Measurements from ENCODE around the gene OPN5.

The OPN5 gene

DNA sequence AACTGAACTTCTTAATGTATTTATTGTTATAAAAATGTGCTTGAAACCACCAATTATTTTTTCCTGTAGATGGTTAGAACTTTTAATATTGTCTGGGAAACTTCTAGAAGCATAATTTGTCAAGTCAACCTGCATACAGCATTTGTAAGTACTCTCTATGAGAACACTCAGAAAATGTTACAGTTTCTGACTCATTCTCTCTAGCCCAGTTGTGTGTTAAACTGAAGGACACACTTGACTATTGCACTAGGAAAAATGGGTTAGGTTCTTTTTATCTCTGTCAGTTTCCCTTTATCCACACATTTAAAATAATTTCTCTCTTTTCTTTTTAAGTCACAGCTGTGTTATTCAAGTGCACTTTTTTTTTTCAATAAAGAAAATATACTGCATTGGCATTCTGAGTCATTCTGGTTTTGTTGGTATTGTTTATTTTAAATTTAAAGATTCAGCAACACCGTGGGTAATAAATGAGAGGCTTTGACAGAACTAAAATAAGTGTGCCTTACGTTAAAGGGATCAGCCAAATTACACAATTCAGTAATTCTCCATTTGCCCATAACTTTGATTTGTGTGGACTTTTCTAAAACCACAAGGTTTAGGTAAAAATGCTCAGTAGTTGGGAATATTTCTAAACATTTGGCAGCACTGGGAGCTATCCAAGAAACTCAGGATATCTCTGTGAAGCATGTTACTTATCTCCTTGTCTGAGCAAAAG, 50.7 kb downstream of the OPN5 start:
- no peak overlapping the region for H3K4me3 Mint-ChIP-seq
- H3K4me1 Mint-ChIP-seq, result no peaks in the 10 kb centered on the region
- H3K27me3 Mint-ChIP-seq (ENCODE audit: low read depth), result no peaks in the 10 kb centered on the region
- H3K9me3 Mint-ChIP-seq, result no peaks in the 10 kb centered on the region
- H3K36me3 Mint-ChIP-seq (ENCODE audit: low read depth), result no peaks in the 10 kb centered on the region
- TF ChIP-seq, protein P1, sequence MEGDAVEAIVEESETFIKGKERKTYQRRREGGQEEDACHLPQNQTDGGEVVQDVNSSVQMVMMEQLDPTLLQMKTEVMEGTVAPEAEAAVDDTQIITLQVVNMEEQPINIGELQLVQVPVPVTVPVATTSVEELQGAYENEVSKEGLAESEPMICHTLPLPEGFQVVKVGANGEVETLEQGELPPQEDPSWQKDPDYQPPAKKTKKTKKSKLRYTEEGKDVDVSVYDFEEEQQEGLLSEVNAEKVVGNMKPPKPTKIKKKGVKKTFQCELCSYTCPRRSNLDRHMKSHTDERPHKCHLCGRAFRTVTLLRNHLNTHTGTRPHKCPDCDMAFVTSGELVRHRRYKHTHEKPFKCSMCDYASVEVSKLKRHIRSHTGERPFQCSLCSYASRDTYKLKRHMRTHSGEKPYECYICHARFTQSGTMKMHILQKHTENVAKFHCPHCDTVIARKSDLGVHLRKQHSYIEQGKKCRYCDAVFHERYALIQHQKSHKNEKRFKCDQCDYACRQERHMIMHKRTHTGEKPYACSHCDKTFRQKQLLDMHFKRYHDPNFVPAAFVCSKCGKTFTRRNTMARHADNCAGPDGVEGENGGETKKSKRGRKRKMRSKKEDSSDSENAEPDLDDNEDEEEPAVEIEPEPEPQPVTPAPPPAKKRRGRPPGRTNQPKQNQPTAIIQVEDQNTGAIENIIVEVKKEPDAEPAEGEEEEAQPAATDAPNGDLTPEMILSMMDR (IDR thresholded peaks at IDR 0.05; ENCODE audit: unreplicated experiment in 3 of 3), result no peak
- H3K27ac Mint-ChIP-seq, result no peak overlapping the region

DNA sequence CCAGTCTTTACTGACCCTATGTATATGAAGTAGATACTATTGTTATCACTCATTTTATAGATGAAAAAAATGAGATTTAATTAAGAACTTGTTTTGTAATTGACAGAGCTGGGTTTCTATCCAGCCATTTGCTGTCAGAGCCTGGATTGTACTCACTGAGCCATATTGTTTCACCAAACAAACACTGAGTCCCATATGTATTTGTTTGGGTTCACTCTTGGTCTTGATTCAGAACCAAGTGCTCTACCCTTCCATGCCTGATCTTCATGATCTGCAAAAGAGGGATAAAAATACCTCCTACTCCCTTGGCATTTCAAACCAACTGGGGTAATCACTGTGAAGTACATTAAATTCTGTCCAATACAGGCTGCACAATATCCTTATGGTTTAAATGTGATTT, 52.4 kb downstream of the OPN5 start:
- no peaks in the 10 kb centered on the region for H3K27me3 Mint-ChIP-seq (ENCODE audit: low read depth)
- H3K36me3 Mint-ChIP-seq (ENCODE audit: low read depth), result no peaks in the 10 kb centered on the region
- no peak overlapping the region for H3K4me3 Mint-ChIP-seq
- H3K9me3 Mint-ChIP-seq, result no peaks in the 10 kb centered on the region
- H3K4me1 Mint-ChIP-seq, result no peaks in the 10 kb centered on the region
- TF ChIP-seq, protein P1 (IDR thresholded peaks at IDR 0.05; ENCODE audit: unreplicated experiment in 3 of 3), result no peak
- no peak overlapping the region for H3K27ac Mint-ChIP-seq

DNA sequence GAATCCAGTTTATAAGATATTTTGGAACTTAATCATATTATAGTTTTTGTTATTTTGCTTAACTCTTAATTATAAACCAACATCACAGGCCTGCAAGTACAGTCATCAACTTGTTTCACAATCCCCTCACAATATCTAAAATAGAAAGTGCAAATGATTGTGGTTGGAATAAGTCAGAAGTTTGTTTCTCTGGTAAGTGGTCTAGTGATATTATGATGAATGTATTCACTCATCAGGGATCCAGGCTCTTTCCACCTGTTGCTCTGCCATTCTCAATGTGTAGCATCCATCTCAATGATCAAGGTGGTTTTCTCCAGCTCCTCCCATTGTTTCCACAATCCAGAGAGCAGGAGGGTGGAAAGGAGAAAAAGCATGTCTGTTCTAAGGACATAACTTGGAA, 54.2 kb downstream of the OPN5 start:
- H3K9me3 Mint-ChIP-seq, result no peaks in the 10 kb centered on the region
- H3K4me3 Mint-ChIP-seq, result no peak overlapping the region
- H3K4me1 Mint-ChIP-seq, result no peaks in the 10 kb centered on the region
- TF ChIP-seq, protein P1 (IDR thresholded peaks at IDR 0.05; ENCODE audit: unreplicated experiment in 3 of 3), result no peak
- H3K27me3 Mint-ChIP-seq (ENCODE audit: low read depth), result peaks cover 4% of the 10 kb centered on the region
- H3K36me3 Mint-ChIP-seq (ENCODE audit: low read depth), result no peaks in the 10 kb centered on the region
- H3K27ac Mint-ChIP-seq, result no peak overlapping the region

DNA sequence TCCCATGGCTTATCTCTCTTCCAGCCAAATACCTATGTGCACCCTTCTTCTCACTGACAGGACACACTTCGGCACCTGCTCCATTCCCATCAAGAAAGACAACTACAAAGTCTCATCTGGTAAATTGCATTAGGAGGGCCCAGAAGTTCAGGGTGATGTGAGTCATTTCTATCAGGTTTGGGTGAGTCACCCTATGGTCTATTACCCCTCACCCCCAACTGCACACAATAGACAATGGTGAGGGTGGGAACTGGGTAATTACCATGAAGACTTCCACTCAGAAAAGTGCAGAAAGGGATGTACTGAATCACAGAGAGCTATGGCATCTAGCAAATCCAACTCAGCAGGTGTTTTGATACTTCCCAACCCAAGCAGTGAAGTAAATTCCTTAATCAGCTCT, 54.8 kb downstream of the OPN5 start:
- TF ChIP-seq, protein P1 (IDR thresholded peaks at IDR 0.05; ENCODE audit: unreplicated experiment in 3 of 3), result no peak
- Mint-ChIP-seq H3K36me3 (ENCODE audit: low read depth) (no peaks in the 10 kb centered on the region), H3K27ac (no peak overlapping the region), H3K9me3 (no peaks in the 10 kb centered on the region), H3K27me3 (ENCODE audit: low read depth) (peaks cover 4% of the 10 kb centered on the region), H3K4me1 (no peaks in the 10 kb centered on the region), H3K4me3 (no peak overlapping the region)

DNA sequence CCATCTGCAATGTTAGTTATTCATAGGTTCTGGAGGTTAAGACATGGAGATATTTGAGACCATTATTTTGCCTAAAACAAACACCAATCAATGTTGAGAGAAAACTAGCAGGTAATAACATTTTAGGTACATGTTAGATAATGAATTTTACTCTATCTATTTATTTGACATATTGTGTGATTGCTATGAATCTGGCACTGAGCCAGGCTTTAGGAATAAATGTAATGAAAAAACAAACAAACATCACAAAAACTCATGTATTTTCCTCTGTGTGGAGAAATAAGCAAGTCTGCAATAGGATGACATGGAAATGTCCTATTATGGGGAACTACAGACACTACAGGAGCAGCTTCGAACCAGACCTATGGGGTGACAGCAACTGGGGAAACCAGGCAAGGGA, 57.8 kb downstream of the OPN5 start:
- H3K36me3 Mint-ChIP-seq (ENCODE audit: low read depth), result no peaks in the 10 kb centered on the region
- no peaks in the 10 kb centered on the region for H3K9me3 Mint-ChIP-seq
- TF ChIP-seq, protein P1 (IDR thresholded peaks at IDR 0.05; ENCODE audit: unreplicated experiment in 3 of 3), result no peak
- no peak overlapping the region for H3K27ac Mint-ChIP-seq
- no peaks in the 10 kb centered on the region for H3K4me1 Mint-ChIP-seq
- no peak overlapping the region for H3K4me3 Mint-ChIP-seq
- peaks cover 4% of the 10 kb centered on the region for H3K27me3 Mint-ChIP-seq (ENCODE audit: low read depth)

DNA sequence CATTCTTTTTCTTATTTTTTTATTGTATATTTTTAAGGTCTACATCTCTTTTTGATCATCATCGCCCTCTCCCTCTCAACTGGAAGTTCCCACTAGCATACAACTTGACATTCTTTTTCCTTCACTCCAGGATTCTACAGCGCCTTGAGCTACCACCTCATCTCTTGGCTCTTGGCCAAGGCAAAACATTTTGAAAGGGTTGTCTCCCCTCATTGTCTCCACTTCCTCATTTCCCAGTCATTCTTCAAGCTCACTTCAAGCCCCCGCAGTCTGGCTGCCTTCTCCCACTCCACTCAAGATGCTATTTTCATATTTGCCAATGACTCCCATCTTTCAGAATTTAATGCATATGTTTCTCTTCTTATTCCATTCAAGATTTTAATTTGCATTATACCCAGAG, 63.0 kb downstream of the OPN5 start:
- TF ChIP-seq, protein P1 (IDR thresholded peaks at IDR 0.05; ENCODE audit: unreplicated experiment in 3 of 3), result no peak
- no peak overlapping the region for H3K27ac Mint-ChIP-seq
- no peaks in the 10 kb centered on the region for H3K36me3 Mint-ChIP-seq (ENCODE audit: low read depth)
- peaks cover 9% of the 10 kb centered on the region for H3K27me3 Mint-ChIP-seq (ENCODE audit: low read depth)
- no peaks in the 10 kb centered on the region for H3K9me3 Mint-ChIP-seq
- H3K4me3 Mint-ChIP-seq, result no peak overlapping the region
- H3K4me1 Mint-ChIP-seq, result no peaks in the 10 kb centered on the region
